ENCODE measurements around the gene GPC1.

DNA sequence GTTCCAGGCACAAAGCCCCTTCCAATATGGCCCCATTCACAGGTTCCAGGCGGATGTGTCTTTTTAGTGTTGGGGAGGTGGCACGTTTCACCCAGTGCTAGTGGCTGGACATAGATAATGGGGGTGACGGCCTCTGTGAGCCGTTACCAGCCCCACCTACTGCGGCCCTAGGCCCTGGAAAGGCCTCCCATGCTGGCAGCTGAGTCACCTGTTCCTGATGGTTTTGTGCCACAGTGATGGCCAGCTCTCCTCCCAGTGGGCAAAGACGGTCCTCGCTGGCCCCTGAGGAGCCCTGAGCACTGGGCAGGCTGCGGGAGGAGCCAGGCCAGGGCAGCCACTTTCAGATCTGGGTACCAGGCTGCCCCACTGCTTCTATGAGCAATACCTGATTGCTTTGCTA lies 40.0 kb upstream of the GPC1 start:
- no peak for TF ChIP-seq POLR2A (IDR thresholded peaks at IDR 0.05)
- TF ChIP-seq, protein P1, sequence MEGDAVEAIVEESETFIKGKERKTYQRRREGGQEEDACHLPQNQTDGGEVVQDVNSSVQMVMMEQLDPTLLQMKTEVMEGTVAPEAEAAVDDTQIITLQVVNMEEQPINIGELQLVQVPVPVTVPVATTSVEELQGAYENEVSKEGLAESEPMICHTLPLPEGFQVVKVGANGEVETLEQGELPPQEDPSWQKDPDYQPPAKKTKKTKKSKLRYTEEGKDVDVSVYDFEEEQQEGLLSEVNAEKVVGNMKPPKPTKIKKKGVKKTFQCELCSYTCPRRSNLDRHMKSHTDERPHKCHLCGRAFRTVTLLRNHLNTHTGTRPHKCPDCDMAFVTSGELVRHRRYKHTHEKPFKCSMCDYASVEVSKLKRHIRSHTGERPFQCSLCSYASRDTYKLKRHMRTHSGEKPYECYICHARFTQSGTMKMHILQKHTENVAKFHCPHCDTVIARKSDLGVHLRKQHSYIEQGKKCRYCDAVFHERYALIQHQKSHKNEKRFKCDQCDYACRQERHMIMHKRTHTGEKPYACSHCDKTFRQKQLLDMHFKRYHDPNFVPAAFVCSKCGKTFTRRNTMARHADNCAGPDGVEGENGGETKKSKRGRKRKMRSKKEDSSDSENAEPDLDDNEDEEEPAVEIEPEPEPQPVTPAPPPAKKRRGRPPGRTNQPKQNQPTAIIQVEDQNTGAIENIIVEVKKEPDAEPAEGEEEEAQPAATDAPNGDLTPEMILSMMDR (IDR thresholded peaks at IDR 0.05) = no peak

Measured in uterus (tissue), 2 donors.